SK-N-SH (cell line): ENCODE measurements around the gene PELI1. TPM values are rescaled to one million over a fixed set of nuclear protein-coding genes. Genes with fewer than 3 reads are reported as not detected.

Experiments
- CTCF ChIA-PET: fragments of 300-600, 350-600 bp; formaldehyde crosslinking; extraction: SDS; loops from one replicate; lab custom pipeline; 2021; lab: Yijun Ruan, JAX
- POLR2A ChIA-PET: fragments of 350-600 bp; sonication (Branson Sonifier 250); formaldehyde crosslinking; extraction: SDS; loops from one replicate; lab custom pipeline; 2020; ENCODE audit warnings: antibody characterized with exemption, inconsistent platforms; lab: Yijun Ruan, JAX
- DNase-seq: peaks from one replicate; pipeline ENCODE4 v3.0.0; 2012
- H2AFZ ChIP-seq: fragments of 200-600 bp; sonication (generic); 2 replicates; pipeline ENCODE4 v1.8.1; 2016; ENCODE audit warnings: antibody characterized with exemption, mild to moderate bottlenecking, low read depth
- H3F3A ChIP-seq: fragments of 200-600 bp; sonication (generic); replicated peaks from 2 replicates; pipeline ENCODE3; 2016; ENCODE audit warnings: antibody characterized with exemption, mild to moderate bottlenecking; ENCODE audit not compliant: insufficient read depth
- H3K27ac ChIP-seq, 2 experiments: fragments of 200-500 bp in 1 of 2; fragments of 200-600 bp in 1 of 2; sonication (Bioruptor generic) in 1 of 2; sonication (generic), shearing (Covaris generic) in 1 of 2; 2 replicates each; pipeline versions ENCODE4 v1.5.1 to v1.6.1; 2014 to 2016; ENCODE audit warnings: low read depth in 2 of 2, inconsistent platforms in 1 of 2, low read length in 1 of 2, mild to moderate bottlenecking in 1 of 2, mixed read lengths in 1 of 2
- H3K27me3 ChIP-seq: fragments of 200-600 bp; sonication (generic), shearing (Covaris generic); 2 replicates; pipeline ENCODE4 v1.6.1; 2016; ENCODE audit warnings: mixed run types; ENCODE audit not compliant: insufficient read depth
- H3K36me3 ChIP-seq, 2 experiments: fragments of 200-500 bp in 1 of 2; fragments of 200-600 bp in 1 of 2; sonication (Bioruptor generic) in 1 of 2; sonication (generic) in 1 of 2; replicated peaks in 1 of 2; 2 replicates each; pipeline versions ENCODE3 to v1.5.1; 2014 to 2016; ENCODE audit warnings: low read length in 1 of 2, mild to moderate bottlenecking in 1 of 2; ENCODE audit not compliant: insufficient read depth in 2 of 2, control insufficient read depth in 1 of 2
- H3K4me1 ChIP-seq, 2 experiments: fragments of 200-500 bp in 1 of 2; fragments of 200-600 bp in 1 of 2; sonication (Bioruptor generic) in 1 of 2; sonication (generic), shearing (Covaris generic) in 1 of 2; 2 replicates each; pipeline versions ENCODE4 v1.5.1 to v1.6.1; 2014 to 2016; ENCODE audit warnings: low read depth in 1 of 2, low read length in 1 of 2, mixed run types in 1 of 2; ENCODE audit not compliant: insufficient read depth in 2 of 2, control insufficient read depth in 1 of 2
- H3K4me2 ChIP-seq: fragments of 200-600 bp; sonication (generic), shearing (Covaris generic); 2 replicates; pipeline ENCODE4 v1.6.1; 2017; ENCODE audit warnings: mixed run types
- H3K4me3 ChIP-seq, 2 experiments: fragments of 200-500 bp in 1 of 2; fragments of 200-600 bp in 1 of 2; sonication (Bioruptor generic) in 1 of 2; sonication (generic), shearing (Covaris generic) in 1 of 2; 2 replicates each; pipeline versions ENCODE4 v1.5.1 to v1.8.1; 2014 to 2016; ENCODE audit warnings: low read depth in 2 of 2, inconsistent platforms in 1 of 2, low read length in 1 of 2, mild to moderate bottlenecking in 1 of 2, mixed read lengths in 1 of 2, moderate library complexity in 1 of 2
- H3K79me2 ChIP-seq: fragments of 200-600 bp; sonication (generic); 2 replicates; pipeline ENCODE4 v1.8.1; 2017; ENCODE audit warnings: mild to moderate bottlenecking; ENCODE audit not compliant: insufficient read depth
- H3K9ac ChIP-seq: fragments of 200-600 bp; sonication (generic); 2 replicates; pipeline ENCODE4 v1.6.1; 2017; ENCODE audit warnings: mixed run types
- H3K9me2 ChIP-seq: fragments of 200-600 bp; sonication (generic); 2 replicates; pipeline ENCODE4 v1.6.1; 2017; ENCODE audit warnings: mixed run types
- H3K9me3 ChIP-seq: fragments of 200-600 bp; sonication (generic); 2 replicates; pipeline ENCODE4 v1.6.1; 2017; ENCODE audit warnings: mixed run types, mild to moderate bottlenecking, moderate library complexity
- H4K20me1 ChIP-seq: fragments of 200-600 bp; sonication (generic); 2 replicates; pipeline ENCODE4 v1.6.1; 2017; ENCODE audit warnings: mild to moderate bottlenecking, mixed run types; ENCODE audit not compliant: insufficient read depth
- ELF1 ChIP-seq: IDR thresholded peaks from 2 replicates; pipeline ENCODE4 v1.4.0; 2012
- EP300 ChIP-seq, 2 experiments: IDR thresholded peaks; 2 replicates each; pipeline versions ENCODE4 v1.4.0 to v1.6.1; 2012; ENCODE audit warnings: borderline replicate concordance in 1 of 2, low read depth in 1 of 2, low read length in 1 of 2
- EZH2phosphoT487 ChIP-seq: fragments of 200-600 bp; sonication (generic); IDR thresholded peaks from 2 replicates; pipeline ENCODE4 v1.6.1; 2017; ENCODE audit warnings: low read depth, mixed run types, mild to moderate bottlenecking, antibody characterized with exemption, moderate library complexity, borderline replicate concordance
- FOSL2 ChIP-seq: IDR thresholded peaks from 2 replicates; pipeline ENCODE4 v1.4.0; 2012; ENCODE audit warnings: low read depth, mild to moderate bottlenecking, moderate library complexity, borderline replicate concordance
- GATA2 ChIP-seq: sonication (generic); formaldehyde crosslinking; IDR thresholded peaks from 2 replicates; pipeline ENCODE4 v1.5.0; 2020; ENCODE audit warnings: mild to moderate bottlenecking, missing genetic modification reagents
- JUND ChIP-seq: IDR thresholded peaks from 2 replicates; pipeline ENCODE4 v1.4.0; 2012
- MEF2A ChIP-seq: IDR thresholded peaks from 2 replicates; pipeline ENCODE4 v1.4.0; 2012; ENCODE audit warnings: low read depth, borderline replicate concordance
- NRF1 ChIP-seq: IDR thresholded peaks from 2 replicates; pipeline ENCODE4 v1.6.1; 2012; ENCODE audit warnings: low read depth, mild to moderate bottlenecking, low read length
- POLR2AphosphoS5 ChIP-seq: IDR thresholded peaks from 2 replicates; pipeline ENCODE4 v1.6.1; 2012; ENCODE audit warnings: low read depth, low read length
- RCOR1 ChIP-seq: fragments of 150-350 bp; IDR thresholded peaks from 2 replicates; pipeline ENCODE4 v1.6.1; 2017; ENCODE audit warnings: antibody characterized with exemption, low read length
- RFX5 ChIP-seq: IDR thresholded peaks from 2 replicates; pipeline ENCODE4 v1.6.1; 2012; ENCODE audit warnings: mild to moderate bottlenecking, improper control_type of control experiment, low read length
- SIN3A ChIP-seq: IDR thresholded peaks from 2 replicates; pipeline ENCODE4 v1.6.1; 2012; ENCODE audit warnings: low read depth, mild to moderate bottlenecking, low read length, moderate library complexity, borderline replicate concordance
- TEAD4 ChIP-seq: IDR thresholded peaks from 2 replicates; pipeline ENCODE4 v1.4.0; 2012; ENCODE audit warnings: mild to moderate bottlenecking, borderline replicate concordance; ENCODE audit not compliant: insufficient read depth
- YY1 ChIP-seq: IDR thresholded peaks from 2 replicates; pipeline ENCODE4 v1.4.0; 2012; ENCODE audit warnings: low read depth, mild to moderate bottlenecking
- WGBS: methylation state at CpG from one replicate; pipeline ENCODE4 v1.1.6; 2017; ENCODE audit warnings: low lambda C conversion rate; 5-methylcytosine and 5-hydroxymethylcytosine counted together
- polyA plus RNA-seq, 3 experiments: library from polyadenylated mRNA; depleted of rRNA; stranded (reverse); fragments of >200 nt; gene quantifications; 2 replicates each; pipeline ENCODE4 v1.2.3, GENCODE V29; 2012
- TF ChIP-seq, protein P1 (sequence below): IDR thresholded peaks from 2 replicates; pipeline ENCODE4 v1.4.0; 2012; ENCODE audit warnings: low read depth
- TF ChIP-seq, protein P2 (sequence below): IDR thresholded peaks from 2 replicates; pipeline ENCODE4 v1.4.0; 2012; ENCODE audit warnings: low read depth, borderline replicate concordance
- TF ChIP-seq, protein P3 (sequence below): IDR thresholded peaks from 2 replicates; pipeline ENCODE4 v1.4.0; 2012; ENCODE audit warnings: low read depth, borderline replicate concordance
- TF ChIP-seq, protein P4 (sequence below): fragments of 150-350 bp; IDR thresholded peaks from 2 replicates; pipeline ENCODE4 v1.6.1; 2016; ENCODE audit warnings: mild to moderate bottlenecking, low read depth, low read length

Gene PELI1
- polyA plus RNA-seq, 1 of the 3 experiments (the other 2 are of a cell fraction), result 4.2 TPM

DNA sequence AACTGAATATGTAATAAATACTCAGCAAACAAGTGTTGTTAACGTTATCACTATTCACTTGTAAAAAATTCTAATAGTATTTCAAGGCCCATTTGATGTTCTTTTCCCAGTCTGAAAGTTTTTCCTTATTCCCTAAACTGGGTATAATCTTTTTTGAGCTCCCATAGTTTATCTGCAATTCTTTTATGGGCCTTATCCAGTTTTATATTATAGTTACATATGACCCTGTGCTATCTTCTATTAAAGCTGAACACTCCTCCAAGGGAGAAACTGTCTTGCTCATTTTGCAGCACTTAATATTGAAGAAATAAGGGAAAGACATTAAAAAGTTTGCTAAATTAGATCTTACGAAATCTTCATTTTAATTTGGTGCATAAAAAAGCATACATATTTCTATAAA, 13.9 kb downstream of the PELI1 start:
- Histone ChIP-seq H3K79me2 (peaks cover 73% of the 10 kb centered on the region), H3K9me3 (no peaks in the 10 kb centered on the region), H3K4me3 (no peak overlapping the region), H3K4me2 (no peak overlapping the region), H4K20me1 (no peaks in the 10 kb centered on the region), H3K27ac (no peak overlapping the region), H3F3A (peaks cover 29% of the 10 kb centered on the region), H2AFZ (no peak overlapping the region), H3K27me3 (no peaks in the 10 kb centered on the region), H3K9me2 (no peaks in the 10 kb centered on the region), H3K36me3 (no peaks in the 10 kb centered on the region), H3K4me1 (peaks cover 14 to 25% of the 10 kb centered on the region in 2 experiments; a peak in 3 of 4 replicates), H3K9ac (no peak overlapping the region)
- no peak for DNase-seq
- CTCF ChIA-PET, result interaction anchor here (1.1 to 1.3 kb wide), 3 partner anchors 11 to 94 kb away, joined by 3 to 4 read pairs (median 4); no protein-coding TSS in a partner anchor
- POLR2A ChIA-PET, result no interaction called here
- 94% methylated on average over 2 of the region's 2 CpGs for WGBS
- no peak for TF ChIP-seq JUND
- TF ChIP-seq ELF1, result no peak
- no peak for TF ChIP-seq TEAD4
- TF ChIP-seq, protein P1, sequence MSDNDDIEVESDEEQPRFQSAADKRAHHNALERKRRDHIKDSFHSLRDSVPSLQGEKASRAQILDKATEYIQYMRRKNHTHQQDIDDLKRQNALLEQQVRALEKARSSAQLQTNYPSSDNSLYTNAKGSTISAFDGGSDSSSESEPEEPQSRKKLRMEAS, result no peak
- TF ChIP-seq FOSL2, result no peak
- TF ChIP-seq RCOR1, result no peak
- TF ChIP-seq YY1, result no peak

DNA sequence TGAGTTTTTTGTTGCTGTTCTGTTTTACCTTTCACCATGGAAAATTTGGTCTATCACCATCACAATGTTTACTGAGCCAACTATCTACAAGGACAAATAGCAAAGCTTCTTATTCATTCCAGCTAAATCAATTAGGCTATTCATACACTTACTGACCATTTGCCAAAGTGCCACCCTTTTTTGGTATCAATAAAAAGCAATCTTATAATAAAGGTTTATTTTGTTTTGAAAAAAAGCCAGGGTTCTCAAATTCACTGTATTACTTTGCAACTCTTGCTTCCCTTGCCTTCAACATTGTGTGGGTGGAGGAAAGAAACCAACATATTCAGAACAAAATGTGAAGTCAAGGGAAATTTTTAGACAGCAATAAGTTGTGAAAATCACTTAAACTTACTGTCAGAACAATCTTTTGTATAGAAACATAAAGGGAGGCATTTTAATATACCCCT, 15.3 kb downstream of the PELI1 start:
- Histone ChIP-seq H3K4me2 (no peak overlapping the region), H3K4me3 (no peak overlapping the region), H3K9me3 (no peaks in the 10 kb centered on the region), H3K36me3 (no peaks in the 10 kb centered on the region), H3K79me2 (peaks cover 76% of the 10 kb centered on the region), H3K27ac (no peak overlapping the region), H3K9ac (no peak overlapping the region), H3K4me1 (peaks cover 2 to 12% of the 10 kb centered on the region in 2 experiments; a peak in 3 of 4 replicates), H3K9me2 (no peaks in the 10 kb centered on the region), H4K20me1 (no peaks in the 10 kb centered on the region), H2AFZ (no peak overlapping the region), H3F3A (peaks cover 15% of the 10 kb centered on the region), H3K27me3 (no peaks in the 10 kb centered on the region)
- TF ChIP-seq GATA2 (CRISPR knock-in tag) (no peak), FOSL2 (no peak), SIN3A (no peak), RFX5 (no peak)
- no peak for DNase-seq
- ChIA-PET POLR2A (no interaction called here), CTCF (no interaction called here)

DNA sequence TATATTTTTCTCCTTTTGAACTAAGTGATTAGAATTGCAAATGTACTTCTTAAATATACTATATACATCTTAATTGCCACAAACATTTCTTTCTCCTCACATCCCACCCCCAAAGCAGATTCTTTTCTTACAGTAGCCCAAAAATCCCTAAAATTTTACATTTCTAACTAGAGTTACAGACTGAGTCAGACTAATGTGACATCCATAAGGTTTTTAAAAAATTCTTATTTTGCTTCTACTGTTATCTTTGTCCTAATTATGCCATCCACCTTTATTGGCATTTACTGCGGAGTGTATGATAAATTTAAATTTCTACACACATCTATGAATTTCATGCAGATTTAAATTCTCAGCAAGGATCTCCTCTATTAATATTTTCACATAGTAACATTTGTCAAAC, 15.8 kb downstream of the PELI1 start:
- H3K4me3 ChIP-seq, result no peak overlapping the region
- no peak for DNase-seq
- no peaks in the 10 kb centered on the region for H3K27me3 ChIP-seq
- no peaks in the 10 kb centered on the region for H4K20me1 ChIP-seq
- POLR2A ChIA-PET, result no interaction called here
- no peaks in the 10 kb centered on the region for H3K9me3 ChIP-seq
- H2AFZ ChIP-seq, result no peak overlapping the region
- no peaks in the 10 kb centered on the region for H3K9me2 ChIP-seq
- WGBS, result 100% methylated on average over 1 of the region's 1 CpG
- TF ChIP-seq, protein P2, sequence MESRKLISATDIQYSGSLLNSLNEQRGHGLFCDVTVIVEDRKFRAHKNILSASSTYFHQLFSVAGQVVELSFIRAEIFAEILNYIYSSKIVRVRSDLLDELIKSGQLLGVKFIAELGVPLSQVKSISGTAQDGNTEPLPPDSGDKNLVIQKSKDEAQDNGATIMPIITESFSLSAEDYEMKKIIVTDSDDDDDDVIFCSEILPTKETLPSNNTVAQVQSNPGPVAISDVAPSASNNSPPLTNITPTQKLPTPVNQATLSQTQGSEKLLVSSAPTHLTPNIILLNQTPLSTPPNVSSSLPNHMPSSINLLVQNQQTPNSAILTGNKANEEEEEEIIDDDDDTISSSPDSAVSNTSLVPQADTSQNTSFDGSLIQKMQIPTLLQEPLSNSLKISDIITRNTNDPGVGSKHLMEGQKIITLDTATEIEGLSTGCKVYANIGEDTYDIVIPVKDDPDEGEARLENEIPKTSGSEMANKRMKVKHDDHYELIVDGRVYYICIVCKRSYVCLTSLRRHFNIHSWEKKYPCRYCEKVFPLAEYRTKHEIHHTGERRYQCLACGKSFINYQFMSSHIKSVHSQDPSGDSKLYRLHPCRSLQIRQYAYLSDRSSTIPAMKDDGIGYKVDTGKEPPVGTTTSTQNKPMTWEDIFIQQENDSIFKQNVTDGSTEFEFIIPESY, result no peak
- TF ChIP-seq EP300 (IDR thresholded peaks at IDR 0.05; ENCODE audit: borderline replicate concordance in 1 of 2, low read depth in 1 of 2, low read length in 1 of 2) (no peak), ELF1 (no peak), YY1 (no peak), RFX5 (no peak), EZH2phosphoT487 (no peak), MEF2A (no peak), NRF1 (no peak), GATA2 (CRISPR knock-in tag) (no peak), POLR2AphosphoS5 (no peak)
- TF ChIP-seq, protein P3, sequence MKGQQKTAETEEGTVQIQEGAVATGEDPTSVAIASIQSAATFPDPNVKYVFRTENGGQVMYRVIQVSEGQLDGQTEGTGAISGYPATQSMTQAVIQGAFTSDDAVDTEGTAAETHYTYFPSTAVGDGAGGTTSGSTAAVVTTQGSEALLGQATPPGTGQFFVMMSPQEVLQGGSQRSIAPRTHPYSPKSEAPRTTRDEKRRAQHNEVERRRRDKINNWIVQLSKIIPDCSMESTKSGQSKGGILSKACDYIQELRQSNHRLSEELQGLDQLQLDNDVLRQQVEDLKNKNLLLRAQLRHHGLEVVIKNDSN, result no peak
- TF ChIP-seq, protein P4, sequence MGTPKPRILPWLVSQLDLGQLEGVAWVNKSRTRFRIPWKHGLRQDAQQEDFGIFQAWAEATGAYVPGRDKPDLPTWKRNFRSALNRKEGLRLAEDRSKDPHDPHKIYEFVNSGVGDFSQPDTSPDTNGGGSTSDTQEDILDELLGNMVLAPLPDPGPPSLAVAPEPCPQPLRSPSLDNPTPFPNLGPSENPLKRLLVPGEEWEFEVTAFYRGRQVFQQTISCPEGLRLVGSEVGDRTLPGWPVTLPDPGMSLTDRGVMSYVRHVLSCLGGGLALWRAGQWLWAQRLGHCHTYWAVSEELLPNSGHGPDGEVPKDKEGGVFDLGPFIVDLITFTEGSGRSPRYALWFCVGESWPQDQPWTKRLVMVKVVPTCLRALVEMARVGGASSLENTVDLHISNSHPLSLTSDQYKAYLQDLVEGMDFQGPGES, result no peak
- TF ChIP-seq, all 33 proteins: peak for 0
- Histone ChIP-seq H3K9ac (no peak overlapping the region), H3K79me2 (peaks cover 81% of the 10 kb centered on the region), H3K4me1 (peaks cover 0 to 9% of the 10 kb centered on the region in 2 experiments; a peak in 3 of 4 replicates), H3K27ac (no peak overlapping the region), H3K36me3 (no peaks in the 10 kb centered on the region), H3F3A (peaks cover 11% of the 10 kb centered on the region), H3K4me2 (no peak overlapping the region)
- CTCF ChIA-PET, result no interaction called here
